Raji (cell line): ENCODE results near the gene MDGA2.

ENCODE experiments used
- POLR2A ChIP-seq: IDR thresholded peaks from 2 replicates; pipeline ENCODE4 v1.6.1; 2011; ENCODE audit warnings: low read depth, low read length, control low read depth; ENCODE audit not compliant: insufficient read depth

Gene MDGA2

DNA sequence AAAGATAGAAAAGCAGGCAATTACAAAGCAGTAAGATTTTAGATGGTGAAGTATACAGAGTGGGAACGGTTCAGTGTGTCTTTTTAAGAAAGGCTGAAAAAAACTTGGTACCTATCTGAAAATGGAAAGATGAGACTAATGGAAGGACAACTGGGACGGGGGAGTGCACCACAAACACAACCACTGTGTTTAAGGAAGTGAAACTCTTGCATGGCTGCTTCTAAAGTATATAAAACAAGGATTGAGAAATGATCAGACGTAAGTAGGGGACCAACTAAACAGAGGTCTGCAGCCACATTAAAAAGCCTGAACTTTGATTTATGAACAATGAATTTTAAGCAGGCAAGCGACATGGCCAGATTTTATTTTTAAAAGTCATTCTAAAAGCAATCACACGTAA lies 328.6 kb downstream of the MDGA2 start:
- no peak for TF ChIP-seq POLR2A

DNA sequence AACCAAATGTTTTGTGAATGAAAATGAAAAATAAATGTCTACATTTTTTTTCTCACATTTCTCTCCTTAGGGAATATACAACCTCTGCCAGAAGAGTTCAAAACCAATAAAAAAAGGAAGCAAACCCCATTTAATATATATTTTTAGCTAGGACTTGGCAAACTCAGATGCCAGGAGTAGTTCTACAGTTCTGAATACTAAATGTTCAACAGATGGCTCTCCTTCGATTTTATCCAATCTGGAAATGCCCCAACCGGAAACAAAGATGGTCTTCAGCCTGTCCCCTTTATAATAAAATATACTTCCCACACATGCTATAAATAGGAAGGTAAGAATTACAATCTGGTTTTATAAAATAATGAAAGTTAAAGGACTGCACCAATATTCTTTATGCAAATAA lies 330.4 kb downstream of the MDGA2 start:
- TF ChIP-seq POLR2A: no peak

DNA sequence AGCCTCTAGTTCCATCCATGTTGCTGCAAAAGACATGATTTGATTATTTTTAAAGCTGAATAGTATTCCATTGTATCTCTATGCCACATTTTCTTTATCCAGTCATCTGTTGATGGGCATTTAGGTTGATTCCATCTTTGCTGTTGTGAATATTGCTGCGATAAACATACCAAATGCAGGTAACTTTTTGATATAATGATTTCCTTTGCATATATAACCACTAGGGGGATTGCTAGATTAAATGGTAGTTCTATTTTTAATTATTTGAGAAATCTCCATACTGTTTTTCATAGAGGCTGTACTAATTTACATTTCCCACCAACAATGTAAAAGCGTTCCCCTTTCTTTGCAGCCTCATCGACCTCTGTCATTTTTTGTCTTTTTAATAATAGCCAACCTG lies 342.5 kb downstream of the MDGA2 start:
- TF ChIP-seq POLR2A: no peak

DNA sequence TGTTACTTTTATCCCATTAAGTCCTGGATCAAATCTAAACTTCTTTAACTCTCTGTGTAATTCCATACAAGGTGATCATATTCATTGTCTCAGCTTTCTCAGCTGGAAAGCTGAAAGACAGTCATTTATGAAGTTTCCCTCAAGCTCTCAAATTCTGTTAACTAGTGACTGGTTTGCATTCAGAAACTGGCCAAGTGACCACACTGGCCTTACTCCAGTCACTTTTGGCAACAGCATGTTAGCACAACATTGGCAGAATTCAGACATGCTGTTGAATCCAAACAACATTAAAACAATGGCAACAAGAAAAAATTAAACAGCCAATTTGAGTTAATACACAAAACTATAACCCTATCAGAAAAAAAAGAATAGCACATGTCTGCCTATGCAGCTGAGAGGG lies 343.3 kb downstream of the MDGA2 start:
- TF ChIP-seq POLR2A: no peak

DNA sequence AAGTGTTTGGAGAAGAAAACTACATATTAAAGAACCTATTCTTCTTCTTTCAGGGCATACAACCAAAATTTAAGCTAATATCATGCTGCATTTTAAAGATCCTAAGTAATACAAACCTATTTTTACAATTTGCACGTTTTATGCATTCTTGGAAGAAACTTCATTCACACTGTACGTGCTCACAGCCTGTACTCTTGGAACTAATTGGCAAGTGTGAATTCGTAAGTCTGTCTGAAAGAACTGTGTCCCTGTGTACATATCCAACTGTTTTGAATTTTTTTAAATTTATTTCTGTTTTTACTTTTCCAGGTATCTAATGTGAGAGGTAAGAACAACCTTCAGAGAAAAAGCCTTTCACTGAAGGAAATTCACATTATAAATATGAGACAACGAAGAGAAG lies 347.0 kb downstream of the MDGA2 start:
- TF ChIP-seq POLR2A: no peak

DNA sequence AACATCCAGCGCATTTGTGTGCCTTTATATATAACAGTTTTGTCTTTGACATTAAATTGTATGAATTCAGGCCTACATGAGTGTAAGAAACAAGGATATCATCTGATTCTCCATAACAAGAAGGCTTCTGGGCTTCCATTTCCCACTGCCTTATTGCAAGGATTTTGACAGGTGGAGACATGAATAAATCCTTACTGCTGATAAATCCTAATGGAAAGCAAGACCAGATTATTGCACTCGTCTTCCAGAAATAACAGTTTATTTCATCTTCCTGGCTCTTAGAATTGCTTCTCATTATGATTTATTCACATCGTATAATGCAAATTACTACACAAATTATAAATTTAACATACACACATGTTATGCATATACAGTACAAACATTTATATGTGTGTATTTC lies 348.1 kb downstream of the MDGA2 start:
- no peak for TF ChIP-seq POLR2A

DNA sequence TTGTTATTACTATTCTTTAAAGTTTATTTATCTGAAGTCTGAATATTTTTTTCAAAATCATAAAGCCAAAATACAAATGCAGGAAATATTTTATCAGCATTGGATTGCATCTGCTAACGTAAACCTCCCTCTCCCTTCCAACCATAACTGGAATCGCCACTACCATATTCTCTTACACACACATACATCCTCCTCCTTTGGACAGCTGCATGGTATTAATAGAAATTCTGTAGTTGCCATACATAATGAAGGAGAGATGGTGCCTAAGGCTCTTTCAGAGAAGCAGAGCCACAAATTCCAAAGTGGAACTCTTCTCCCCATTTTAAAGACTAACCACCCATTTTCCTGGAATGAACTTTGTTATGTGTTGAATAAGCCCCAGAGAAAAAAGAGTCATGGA lies 352.7 kb downstream of the MDGA2 start:
- no peak for TF ChIP-seq POLR2A

DNA sequence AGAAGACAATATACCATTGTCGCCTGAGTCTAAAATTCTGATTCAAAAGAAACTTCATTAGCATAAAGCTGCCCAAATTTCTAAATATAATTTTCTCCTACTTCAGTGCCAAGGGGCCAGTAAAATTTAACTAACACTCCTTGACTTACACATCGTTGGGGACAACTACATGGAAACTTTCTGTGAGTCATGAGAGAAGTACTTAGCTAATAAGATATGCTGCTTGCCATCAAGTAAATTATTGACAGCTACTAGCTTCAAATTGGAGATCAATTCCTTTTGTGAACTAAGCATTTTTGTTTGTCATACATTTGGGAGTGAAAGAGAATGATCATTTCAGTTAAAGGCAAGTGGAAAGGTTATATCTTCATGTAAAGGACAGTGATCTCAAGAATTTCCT lies 373.3 kb downstream of the MDGA2 start:
- TF ChIP-seq POLR2A: no peak

DNA sequence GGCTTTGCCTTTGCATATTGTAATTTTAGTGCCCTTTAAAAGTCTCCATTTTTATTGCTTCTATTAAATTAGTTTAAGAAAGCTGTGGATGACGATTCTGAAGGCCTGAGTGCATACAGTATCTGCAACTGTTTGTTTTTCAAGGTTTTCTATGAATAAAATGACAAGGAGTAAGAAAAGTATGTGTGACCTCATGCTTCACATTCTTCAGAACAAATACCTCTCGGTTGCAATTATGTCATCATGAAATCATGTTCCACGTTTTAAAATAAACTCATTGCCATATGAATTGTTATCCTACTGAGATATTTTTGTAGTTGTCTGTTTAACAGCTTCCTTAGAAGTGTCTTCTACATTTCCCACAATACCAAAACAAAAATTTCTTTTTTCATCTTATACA lies 374.6 kb downstream of the MDGA2 start:
- TF ChIP-seq POLR2A: no peak

DNA sequence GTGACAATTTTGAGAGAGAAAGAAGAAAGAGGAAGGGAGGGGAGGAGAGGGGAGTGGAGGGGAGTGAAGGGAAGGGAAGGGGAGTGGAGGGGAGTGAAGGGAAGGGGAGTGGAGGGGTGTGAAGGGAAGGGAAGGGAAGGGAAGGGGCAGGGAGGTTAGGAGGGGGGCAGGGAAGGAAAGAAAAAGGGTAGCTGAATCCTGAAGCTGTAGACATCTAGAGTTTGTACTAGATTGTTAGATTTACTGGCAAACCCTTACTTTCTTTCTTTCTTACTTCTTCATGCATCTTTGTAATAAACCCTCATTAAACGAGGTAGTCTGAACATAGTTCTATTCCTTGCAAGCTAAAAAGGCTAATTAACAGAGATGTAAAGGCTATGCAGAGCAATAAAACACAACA lies 378.0 kb downstream of the MDGA2 start:
- no peak for TF ChIP-seq POLR2A

DNA sequence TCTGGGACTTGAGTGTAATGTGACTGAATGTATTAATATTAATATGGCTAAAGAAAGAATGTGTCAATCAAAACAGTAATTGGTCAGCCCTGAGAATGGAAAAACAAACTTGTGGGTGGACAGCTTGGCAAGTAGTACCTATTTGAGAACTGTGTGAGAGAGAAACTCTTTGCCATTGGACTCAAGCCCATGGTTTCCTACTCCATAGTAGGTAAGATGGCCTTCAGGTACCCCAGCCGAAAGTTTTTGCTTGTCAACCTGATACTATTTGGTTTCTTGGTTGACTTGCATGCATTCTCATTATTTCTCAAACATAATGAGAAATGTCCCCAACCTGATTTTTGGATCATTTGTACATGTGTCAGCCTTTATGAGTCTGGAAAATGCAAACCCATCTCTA lies 391.1 kb downstream of the MDGA2 start:
- no peak for TF ChIP-seq POLR2A

DNA sequence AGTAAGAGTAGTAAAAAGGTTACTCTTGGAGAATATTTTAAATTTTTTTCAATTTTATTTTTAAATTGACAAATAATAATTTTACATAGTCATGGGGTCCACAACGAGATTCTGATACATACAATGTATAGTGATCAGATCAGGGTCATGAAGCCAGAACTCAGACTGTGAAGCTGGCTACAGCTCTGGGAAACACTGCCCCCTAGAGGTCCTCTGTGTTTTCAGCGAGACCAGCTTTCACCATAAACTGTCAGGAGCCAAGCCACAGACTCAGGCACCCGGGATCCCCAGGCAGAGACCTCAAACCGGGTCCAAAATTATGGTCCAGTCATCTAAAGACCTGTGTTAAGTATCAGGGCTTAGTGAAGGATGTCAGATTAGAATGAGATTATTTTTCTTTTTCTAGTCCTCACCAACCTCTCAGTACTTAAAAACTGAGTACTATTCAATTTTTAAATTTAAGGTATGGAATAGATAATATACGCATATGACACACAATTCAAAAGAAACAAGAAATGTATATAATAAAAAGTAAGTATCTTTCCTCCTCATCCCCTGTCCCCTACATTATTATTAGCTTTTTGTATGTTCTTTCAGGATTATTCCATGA lies 397.1 kb downstream of the MDGA2 start:
- TF ChIP-seq POLR2A: no peak

DNA sequence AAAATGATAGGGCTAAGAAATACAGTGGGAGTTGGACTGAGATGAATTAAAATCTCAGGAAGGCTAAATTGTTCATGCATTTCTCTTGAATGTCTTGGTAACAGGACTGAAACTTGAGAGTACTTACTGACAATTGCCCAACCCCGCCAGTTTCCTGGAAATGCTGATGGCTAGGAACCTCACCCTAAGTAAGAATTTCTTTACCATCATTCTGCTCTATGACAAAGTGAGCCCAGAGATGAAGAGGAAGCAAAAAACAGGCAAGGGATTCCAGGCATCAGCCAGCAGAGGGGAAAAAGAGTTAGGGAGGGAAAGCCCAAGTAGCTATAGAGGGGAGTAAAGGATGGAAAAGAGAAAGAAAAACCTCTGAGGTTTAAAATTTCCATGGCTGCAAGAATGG lies 397.7 kb downstream of the MDGA2 start:
- TF ChIP-seq POLR2A: no peak

DNA sequence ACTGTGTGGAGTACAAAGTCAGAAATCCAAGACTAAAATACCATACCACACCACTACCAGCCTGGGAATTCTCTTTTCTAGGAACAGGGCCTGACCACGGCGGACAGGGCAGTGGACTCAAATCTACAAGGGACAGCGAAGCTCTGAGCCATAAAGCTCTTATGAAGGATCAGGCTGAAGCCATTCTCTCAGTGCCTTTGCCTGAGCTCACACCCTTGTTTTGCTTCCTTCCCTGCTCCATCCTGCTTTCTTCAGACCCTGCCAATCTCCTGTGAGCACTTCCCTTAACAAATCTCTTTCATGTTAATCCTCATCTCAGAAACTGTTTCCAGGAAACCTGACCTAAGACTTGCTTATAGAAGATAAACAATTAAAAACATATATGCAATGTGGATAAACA lies 398.5 kb downstream of the MDGA2 start:
- TF ChIP-seq POLR2A: no peak

DNA sequence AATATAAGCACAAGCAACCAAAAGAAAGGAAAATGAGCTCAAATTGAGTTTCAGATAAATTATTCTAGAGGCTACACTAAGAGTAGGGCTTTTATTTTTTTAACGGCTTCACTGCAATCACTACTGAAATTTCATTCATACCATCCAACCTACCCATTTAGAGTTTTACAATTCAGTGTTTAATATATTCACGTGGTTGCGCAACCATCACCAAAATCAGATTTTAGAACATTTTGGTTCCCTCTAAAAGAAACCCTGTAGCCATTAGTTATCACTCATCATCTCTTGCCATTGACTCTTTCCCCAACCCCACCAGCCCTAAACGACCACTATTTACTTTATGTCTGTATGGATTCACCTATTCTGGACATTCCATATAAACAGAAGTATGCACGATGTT lies 401.5 kb downstream of the MDGA2 start:
- TF ChIP-seq POLR2A: no peak

DNA sequence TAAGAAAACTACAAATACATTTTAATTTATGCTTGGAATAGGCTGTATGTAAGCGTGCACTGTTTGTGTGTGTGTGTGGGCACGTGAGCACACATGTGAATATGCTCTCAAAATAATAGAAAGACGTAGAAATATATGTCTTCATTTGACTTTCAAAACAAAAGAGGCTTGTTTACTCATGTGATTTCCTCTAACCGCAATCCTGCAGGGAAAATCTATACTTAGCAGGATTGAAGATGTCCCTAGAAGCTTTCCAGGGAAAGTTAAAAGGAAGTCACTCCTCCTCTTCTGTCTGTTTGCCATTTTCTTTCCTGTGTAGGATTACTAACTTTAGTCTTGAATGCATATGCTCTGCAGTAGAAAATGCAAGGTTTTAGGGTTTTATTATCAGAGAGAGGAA lies 404.7 kb downstream of the MDGA2 start:
- no peak for TF ChIP-seq POLR2A

DNA sequence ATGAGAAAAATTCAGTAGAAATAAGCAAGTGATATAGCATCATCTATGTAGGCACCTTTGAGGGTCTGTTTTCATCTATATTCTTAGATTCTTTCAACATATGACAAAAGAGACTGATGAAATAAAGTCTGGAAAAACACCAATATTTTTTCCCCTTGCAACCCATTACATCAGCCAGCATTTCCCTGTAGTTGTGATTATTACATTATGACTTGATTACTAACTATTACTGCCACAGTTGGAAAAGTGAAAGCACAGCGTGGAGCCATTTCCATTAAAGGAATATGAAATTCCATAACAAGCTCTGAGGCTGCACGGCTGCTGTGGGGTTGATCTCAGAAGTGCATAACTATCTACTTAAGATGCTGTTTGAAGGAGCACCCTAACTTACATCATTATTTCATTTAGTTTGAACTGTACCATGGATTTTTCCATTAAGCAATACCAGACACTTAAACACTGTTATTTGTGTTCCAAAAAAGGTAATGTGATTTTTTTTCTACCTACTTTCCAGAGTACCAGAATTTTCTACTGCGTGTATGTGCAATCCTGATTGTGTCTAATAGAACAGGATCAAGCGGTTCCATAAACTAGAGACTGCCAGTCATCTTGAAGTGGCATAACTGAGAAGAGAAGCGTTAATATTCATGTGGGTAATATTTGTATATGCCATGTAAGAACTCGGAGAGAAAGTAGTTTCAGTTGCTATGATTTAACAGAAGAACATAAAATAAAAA lies 405.5 kb downstream of the MDGA2 start:
- no peak for TF ChIP-seq POLR2A
